ENCODE data around the gene VPS37C. TPM values are rescaled to one million over a fixed set of nuclear protein-coding genes. Genes with fewer than 3 reads are reported as not detected.

The VPS37C gene
- polyA plus RNA-seq, 1 of the 3 experiments (the other 2 are of a cell fraction): 15.2 TPM

- no peak overlapping the region for H2AFZ ChIP-seq (ENCODE audit: low read depth)
- H3K4me2 ChIP-seq: no peak overlapping the region
Measured at GRCh38 chr11:61149624-61150615, 11.3 kb downstream of the VPS37C start.

More at GRCh38 chr11:61149624-61150615, 11.3 kb downstream of the VPS37C start:
- CTCF ChIA-PET: interaction anchor here (0.9 to 3.5 kb wide), 3 partner anchors 9 to 235 kb away, joined by 3 to 10 read pairs (median 3); no protein-coding TSS in a partner anchor
- Histone ChIP-seq H3K4me1 (ENCODE audit: control insufficient read depth in 1 of 2, insufficient read depth in 2 of 2, low read depth in 1 of 2, low read length in 1 of 2) (peaks cover 8 to 41% of the 10 kb centered on the region in 2 experiments; a peak in 3 of 4 replicates), H3K9me2 (no peaks in the 10 kb centered on the region), H3K27ac (ENCODE audit: low read depth in 2 of 2, low read length in 1 of 2) (peak overlapping the region in 1 of 2 experiments; percentile 39; a peak in 1 of 4 replicates), H3K36me3 (replicated peaks in 1 of 2; ENCODE audit: control insufficient read depth in 1 of 2, insufficient read depth in 2 of 2, low read length in 1 of 2) (peaks cover 0 to 9% of the 10 kb centered on the region in 2 experiments), H3K9me3 (peaks cover 10% of the 10 kb centered on the region), H3K4me3 (ENCODE audit: low read depth in 2 of 2, low read length in 1 of 2) (no peak overlapping the region), H3K9ac (no peak overlapping the region), H4K20me1 (ENCODE audit: insufficient read depth) (0 out of 2 replicates have a peak, but pooled peaks cover 17% of the 10 kb centered on the region), H3F3A (replicated peaks; ENCODE audit: insufficient read depth) (peaks cover 3% of the 10 kb centered on the region), H3K27me3 (ENCODE audit: insufficient read depth) (no peaks in the 10 kb centered on the region), H3K79me2 (ENCODE audit: insufficient read depth) (peaks cover 87% of the 10 kb centered on the region)
- TF ChIP-seq SIN3A (IDR thresholded peaks at IDR 0.05; ENCODE audit: borderline replicate concordance, low read depth, low read length) (no peak), RCOR1 (IDR thresholded peaks at IDR 0.05; ENCODE audit: low read length) (no peak), FOSL2 (IDR thresholded peaks at IDR 0.05; ENCODE audit: borderline replicate concordance, low read depth) (no peak), FOXM1 (IDR thresholded peaks at IDR 0.05; ENCODE audit: low read depth) (no peak), MEF2A (IDR thresholded peaks at IDR 0.05; ENCODE audit: borderline replicate concordance, low read depth) (no peak), RXRA (IDR thresholded peaks at IDR 0.05; ENCODE audit: borderline replicate concordance, low read depth) (no peak), EP300 (IDR thresholded peaks at IDR 0.05; ENCODE audit: borderline replicate concordance in 1 of 2, low read depth in 1 of 2, low read length in 1 of 2) (no peak), EZH2phosphoT487 (IDR thresholded peaks at IDR 0.05; ENCODE audit: borderline replicate concordance, low read depth) (no peak), SMC3 (IDR thresholded peaks at IDR 0.05; ENCODE audit: low read depth, low read length) (no peak), USF1 (IDR thresholded peaks at IDR 0.05; ENCODE audit: borderline replicate concordance, low read depth) (no peak), RFX5 (IDR thresholded peaks at IDR 0.05; ENCODE audit: low read length) (no peak), MAX (IDR thresholded peaks at IDR 0.05; ENCODE audit: low read depth) (no peak), ZBTB33 (IDR thresholded peaks at IDR 0.05; ENCODE audit: borderline replicate concordance, low read depth) (no peak), CHD2 (IDR thresholded peaks at IDR 0.05; ENCODE audit: low read length, partially characterized antibody) (no peak), TCF12 (IDR thresholded peaks at IDR 0.05) (no peak), POLR2AphosphoS5 (IDR thresholded peaks at IDR 0.05; ENCODE audit: low read depth, low read length) (no peak), JUND (IDR thresholded peaks at IDR 0.05) (no peak)
- DNase-seq: no peak
- POLR2A ChIA-PET: interaction anchor here (1.1 to 1.9 kb wide), 3 partner anchors 9 to 12 kb away, joined by 3 to 6 read pairs (median 3); partner anchors contain the start of gene VPS37C
- WGBS (ENCODE audit: low lambda C conversion rate): 90% methylated on average over 12 of the region's 13 CpGs
